ENCODE measurements around the gene AIRE.

Gene AIRE

DNA sequence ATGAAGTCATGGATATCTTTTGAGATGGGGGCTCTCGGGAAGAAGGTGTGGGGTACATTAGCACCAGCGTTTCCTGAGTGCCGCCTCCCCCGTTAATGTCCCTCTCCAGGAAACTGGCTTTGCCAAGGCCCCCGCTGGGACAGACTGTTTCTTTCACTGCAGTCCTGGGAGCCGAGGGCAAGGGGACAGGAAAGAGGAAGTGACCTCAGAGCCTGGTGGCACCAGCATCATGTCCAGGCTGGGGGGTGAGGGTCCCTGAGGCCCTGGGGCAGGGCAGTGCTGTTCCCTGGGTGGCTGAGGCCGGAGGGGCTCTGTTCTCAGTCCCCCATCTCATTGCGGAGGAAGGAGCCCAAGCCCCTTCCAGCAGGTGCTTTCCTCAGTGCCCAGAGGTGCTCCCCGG lies 20.0 kb downstream of the AIRE start:
- no peak for DNase-seq (ENCODE audit: low spot score)

DNA sequence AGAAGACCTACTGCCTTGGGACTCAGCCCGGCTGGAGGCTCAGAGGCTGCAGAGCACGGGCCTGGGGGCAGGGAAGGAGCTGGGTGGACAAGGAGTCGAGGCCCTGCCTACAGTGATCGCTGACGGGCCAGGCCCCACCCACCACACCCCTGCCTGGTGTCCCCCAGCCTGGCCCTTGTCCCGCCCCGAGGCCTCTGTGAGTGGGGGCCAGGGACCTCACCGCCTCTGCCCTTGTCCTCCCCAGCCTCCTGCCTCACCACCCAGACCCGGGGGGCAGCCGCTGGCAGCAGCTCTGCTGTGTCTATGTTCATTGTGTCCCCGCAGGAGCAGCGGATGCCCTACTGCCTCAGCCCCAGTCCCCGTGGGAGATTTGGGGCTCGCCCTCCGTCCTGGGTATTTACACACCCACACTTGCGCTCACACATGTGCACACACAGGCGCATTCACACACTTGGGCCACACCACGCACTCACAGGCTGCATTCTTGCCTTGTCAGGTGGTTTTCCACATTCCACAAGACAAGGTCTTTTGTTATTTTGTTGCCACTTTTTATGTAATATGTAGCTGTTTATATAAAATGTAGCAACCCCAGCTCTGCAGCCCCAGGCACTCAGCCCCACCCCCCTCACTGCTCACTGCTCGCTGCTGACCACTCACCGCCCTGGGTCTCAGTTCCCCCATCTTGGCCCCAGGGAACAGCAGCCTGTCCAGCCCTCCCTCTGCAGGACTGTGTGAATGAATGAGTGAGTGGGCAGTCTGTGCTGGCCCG lies 21.4 kb downstream of the AIRE start:
- DNase-seq (ENCODE audit: low spot score), result no peak

DNA sequence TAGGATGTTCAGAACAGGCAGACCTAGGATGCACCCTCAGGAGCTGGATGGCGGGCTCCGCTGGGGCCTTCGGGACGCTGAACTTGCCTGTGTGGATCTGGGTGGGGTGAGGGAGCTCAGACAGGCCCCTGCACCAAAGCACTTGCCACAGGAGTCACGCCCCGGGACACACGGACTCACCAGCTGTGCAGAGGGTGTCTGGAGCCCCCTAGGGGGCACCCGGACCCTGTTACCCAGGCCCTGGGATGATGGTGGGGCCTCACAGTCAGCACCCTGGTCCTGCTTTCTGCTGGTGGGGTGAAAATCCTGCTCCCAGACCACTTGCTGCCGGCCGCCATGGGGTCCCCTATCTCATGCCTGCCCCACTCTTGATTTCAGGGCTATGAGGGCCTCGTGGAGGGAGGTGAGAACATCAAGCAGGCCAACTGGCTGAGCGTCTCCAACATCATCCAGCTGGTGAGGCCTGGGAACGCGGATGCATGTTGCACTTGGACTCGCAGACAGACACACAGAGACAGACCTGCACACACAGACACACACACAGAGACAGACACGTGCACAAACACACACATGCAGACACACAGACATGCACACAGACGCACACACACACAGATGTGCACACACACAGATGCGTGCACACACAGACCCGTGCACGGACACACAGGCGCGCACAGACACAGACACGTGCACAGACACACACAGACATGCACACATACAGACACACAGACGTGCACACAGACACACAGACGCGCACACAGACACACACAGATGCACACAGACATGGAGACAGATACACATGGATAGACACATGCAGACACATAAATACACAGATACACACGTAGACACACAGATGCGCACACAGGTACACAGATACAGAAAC lies 25.2 kb downstream of the AIRE start:
- DNase-seq (ENCODE audit: low spot score), result no peak

DNA sequence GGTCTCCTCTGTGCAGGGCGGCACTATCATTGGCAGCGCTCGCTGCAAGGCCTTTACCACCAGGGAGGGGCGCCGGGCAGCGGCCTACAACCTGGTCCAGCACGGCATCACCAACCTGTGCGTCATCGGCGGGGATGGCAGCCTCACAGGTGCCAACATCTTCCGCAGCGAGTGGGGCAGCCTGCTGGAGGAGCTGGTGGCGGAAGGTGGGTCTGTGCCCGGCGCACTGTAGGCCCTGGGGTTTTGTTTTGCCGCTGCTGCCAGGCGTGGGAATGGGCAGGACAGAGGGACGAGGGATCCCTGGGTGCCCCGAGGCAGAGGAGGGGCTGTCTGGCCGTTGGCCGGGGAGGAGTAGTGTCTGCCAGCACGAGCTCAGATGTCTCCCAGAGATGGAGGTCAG lies 26.4 kb downstream of the AIRE start:
- no peak for DNase-seq (ENCODE audit: low spot score)

DNA sequence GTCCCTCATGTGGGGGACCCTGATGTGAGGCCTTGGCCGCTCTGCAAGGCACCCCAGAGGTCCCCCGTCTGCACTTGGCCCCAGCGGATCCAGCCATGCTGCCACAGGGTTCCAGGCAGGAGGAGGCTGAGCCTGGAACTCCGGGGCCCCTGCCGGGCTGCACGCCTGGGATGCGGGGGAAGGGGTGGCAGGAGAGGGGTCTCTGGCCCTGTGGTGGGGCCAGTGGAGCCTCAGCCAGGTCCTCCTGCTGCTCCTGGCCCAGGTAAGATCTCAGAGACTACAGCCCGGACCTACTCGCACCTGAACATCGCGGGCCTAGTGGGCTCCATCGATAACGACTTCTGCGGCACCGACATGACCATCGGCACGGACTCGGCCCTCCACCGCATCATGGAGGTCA lies 27.0 kb downstream of the AIRE start:
- DNase-seq (ENCODE audit: low spot score), result no peak

DNA sequence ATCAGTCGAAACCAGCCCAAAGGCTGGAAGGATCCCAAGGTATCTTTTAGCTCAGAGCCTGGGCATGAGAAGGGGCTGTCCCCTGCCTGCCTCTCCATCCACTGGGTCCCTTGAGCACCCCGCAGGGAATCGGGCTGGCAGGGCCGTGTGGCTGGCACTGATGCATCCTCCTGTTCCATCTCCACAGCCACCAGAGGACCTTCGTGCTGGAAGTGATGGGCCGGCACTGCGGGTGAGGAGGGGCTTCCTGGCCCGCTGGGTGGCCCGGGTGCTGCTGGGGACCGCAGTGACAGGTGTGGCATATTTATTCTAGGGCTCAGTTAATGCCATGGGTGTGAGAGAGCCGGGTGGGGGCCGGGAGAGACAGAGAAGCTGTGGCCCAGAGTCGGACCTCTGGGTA lies 27.8 kb downstream of the AIRE start:
- no peak for DNase-seq (ENCODE audit: low spot score)

DNA sequence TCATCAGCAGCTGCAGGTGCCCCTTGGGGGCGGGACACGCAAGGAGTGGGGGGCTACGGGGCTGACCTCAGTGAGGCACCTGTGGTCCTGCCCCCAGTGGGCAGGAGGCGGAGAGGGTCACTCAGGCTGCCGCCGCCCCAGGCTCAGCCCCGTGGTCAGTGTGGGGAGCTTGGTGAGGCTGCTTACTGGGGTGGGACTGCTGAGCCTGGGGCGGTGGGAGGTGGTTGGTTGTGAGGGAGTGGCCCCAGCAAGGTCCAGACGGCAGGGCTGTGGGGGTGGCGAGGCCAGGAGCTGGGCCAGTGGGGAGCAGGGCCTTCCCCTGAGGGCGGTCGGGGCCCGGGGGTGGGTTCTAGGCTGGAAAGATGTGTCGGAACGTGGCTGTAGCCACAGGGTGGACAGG lies 28.5 kb downstream of the AIRE start:
- DNase-seq (ENCODE audit: low spot score), result no peak

DNA sequence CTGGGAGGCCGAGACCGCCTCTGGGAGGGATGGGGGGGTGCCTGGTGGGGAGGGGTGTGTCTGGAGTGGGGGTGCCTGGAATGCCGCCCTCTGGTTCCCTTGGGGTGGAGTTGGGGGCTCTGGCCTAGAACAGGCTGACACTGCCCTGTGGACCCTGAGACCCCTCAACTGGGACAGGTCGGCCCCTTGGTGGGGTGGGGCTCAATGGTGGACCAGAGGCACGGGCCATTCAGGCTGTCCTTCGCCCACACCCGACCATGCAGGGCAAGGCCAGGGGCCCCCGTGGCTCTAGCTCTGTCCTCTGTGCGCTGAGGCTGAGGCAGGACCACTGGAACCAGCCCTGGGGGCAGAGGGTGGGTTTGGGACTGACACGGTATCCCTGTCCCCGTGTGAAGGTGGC lies 28.9 kb downstream of the AIRE start:
- DNase-seq (ENCODE audit: low spot score), result no peak

DNA sequence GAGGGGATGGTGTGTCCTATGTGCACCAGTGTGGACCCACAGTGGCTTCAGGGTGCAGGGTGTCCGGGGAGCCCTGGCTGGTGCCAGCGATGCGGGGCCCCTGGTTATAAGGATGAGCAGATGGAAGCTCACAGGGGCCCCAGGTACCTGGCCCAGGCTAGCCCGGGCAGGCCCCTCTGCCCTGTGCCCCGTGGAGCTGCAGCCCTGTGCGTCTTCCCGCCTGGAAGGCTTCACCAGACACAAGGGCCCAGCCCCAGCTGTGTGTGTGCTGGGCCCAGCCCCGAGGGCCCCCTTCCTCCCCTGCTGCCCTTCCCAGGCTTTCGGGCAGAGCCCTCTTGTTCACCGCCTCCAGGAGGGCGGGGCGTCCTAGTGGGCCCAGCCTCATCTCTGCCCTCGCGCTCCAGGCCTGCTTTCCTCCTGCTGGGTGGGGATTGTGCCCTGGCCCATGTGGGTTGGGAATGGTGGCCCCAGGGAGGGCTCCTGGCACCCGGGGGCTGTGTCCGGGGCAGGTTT lies 30.1 kb downstream of the AIRE start:
- DNase-seq (ENCODE audit: low spot score), result no peak

DNA sequence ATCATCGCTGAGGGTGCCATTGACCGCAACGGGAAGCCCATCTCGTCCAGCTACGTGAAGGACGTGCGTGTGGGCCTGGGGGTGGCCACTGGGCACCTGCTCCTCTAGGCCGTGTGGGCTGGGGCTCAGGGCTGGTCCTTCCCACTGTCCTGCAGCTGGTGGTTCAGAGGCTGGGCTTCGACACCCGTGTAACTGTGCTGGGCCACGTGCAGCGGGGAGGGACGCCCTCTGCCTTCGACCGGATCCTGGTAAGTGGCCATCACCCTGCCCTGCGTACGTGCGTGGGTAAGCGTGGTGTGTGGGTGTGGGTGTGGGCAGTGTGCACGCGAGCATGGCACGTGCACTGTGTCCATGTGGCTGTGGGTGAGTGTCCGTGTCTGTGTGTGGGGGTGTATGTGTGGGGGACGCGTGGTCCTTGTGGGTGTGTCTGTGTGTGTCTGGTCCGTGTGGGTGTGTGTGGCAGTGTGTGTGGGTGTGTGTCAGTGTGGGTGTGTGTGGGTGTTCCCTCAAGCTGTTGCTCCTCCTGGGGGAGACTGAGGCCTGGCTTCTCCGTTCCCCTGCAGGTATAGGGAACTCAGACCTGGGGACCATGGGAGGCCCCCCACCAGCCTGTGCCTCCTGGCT lies 30.7 kb downstream of the AIRE start:
- no peak for DNase-seq (ENCODE audit: low spot score)

DNA sequence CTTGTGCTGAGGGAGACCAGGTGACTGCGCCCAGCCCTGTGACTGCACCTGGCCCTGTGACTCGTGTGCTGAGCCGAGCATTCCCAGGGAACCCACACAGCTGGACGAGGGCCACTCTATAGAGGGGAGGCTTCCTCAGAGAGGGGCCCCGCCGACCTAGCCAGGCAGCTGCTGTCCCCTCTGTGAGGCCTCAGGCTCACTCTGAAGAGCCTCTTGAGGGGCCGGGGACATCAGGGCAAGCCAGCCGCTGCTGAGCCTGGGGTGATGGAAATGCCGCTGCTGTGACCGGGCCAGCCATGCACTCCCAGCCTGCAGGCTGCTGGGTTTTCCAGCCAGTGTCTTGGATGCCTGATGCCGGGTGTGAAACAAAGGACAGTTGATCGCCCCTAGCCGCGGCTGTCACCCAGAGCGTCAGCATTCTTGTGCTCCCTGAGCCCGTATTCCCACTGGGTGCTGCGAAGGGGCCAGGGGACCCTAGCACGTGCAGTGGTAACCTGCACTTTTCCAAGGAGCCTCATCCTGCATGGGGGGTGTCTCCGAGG lies 31.6 kb downstream of the AIRE start:
- DNase-seq (ENCODE audit: low spot score), result no peak

DNA sequence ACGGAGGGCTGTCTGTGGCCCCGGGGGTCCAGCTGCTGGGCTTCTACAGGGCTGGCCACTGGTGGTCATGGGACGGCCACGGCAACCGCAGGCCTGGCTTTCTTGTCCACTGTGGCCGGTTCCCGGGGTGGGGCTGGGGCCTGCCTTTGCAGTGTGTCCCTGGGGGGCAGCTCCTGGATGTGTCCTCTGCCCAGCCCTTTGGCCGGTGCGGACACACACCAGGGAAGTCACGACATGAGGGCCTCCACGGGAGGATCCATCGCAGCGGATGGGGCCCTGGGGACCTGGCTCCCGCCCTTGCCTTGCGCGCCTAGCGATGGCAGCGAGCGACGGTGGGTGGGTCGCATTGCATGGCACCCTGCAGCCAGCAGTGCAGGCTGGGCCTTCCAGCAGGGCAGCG lies 32.2 kb downstream of the AIRE start:
- no peak for DNase-seq (ENCODE audit: low spot score)

DNA sequence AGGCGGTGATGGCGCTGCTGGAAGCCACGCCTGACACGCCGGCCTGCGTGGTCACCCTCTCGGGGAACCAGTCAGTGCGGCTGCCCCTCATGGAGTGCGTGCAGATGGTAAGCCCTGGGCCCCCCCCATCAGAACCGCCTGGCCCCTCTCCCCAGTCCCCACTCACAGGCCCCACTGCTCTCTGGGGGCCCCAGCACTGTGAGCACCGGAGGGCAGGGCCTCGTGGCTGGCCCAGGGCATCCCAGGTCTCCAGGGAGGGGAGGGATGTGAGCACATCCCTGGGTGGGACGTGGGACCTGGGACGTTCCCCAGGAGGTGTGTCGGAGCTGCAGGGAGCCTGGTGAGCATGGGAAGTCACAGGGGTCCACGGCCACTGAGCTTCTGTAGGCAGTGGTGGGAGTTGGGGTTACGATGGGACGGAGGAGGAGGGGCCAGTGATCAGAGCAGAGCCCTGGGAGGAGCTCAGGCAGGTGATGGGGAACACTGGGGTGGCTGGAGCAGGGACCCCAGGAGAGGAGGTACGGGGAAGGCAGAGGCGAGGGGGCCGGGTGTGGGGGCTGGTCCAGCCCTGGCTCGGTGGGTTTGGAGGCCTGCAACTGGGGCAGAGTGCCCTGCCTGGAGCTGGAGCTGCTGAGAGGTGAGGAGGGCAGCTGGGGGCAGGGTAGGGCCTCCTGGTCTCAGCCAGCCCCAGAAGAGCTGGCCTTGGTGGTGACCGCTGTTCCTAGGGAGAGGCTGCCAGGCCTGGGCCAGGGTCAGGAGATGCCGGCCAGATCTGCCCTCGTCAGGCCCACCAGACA lies 33.0 kb downstream of the AIRE start:
- DNase-seq (ENCODE audit: low spot score), result no peak

DNA sequence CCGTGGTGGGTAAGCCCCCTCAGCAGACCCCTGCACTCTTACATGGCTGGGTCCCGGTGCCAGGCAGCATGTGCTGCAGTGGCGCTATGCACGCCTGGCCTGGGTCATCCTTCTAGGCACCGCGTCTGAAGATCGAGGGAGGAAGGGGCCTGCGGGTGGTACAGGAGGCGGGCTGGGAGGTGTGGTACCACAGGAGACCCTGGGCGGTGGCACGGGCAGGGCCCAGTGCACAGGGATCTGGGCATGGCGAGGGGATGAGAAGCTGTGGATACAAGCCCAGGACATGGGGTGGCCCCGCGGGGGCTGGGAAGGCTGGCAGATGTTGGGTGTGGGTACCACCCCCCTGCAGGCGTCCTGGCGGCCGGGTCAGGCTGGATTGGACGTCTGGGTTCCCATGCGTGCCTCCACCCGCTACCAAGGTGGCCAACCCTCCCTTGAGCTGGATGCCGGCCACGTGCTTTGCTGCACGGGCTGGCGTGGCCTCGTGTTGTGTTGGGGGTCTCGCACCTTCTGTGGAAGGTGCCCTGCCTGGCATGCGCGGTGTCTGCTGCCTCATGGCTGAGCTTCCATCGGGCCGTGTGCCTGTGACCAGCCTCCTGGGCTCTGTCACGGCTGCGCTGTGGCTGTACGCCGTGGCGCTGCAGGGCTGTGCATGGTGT lies 33.9 kb downstream of the AIRE start:
- no peak for DNase-seq (ENCODE audit: low spot score)

DNA sequence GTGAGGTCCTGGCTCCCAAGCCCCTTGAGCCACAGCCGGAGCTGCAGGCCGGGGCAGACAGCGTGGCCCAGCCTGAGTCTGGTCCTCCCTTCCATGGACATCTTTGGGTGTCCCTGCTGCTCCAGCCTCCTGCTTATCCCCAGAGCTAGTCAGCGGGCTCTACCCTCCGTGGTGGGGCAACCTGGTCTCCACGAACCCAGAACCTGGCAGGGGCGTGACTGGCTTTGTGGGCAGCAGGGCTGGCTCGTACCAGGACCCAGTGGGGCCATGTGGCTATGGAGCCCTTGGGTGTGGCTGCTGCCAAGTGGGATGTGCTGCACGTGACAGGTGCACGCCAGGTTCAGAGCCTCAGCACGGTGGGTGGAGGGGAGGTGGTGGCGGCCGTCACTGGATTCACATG lies 35.2 kb downstream of the AIRE start:
- no peak for DNase-seq (ENCODE audit: low spot score)

DNA sequence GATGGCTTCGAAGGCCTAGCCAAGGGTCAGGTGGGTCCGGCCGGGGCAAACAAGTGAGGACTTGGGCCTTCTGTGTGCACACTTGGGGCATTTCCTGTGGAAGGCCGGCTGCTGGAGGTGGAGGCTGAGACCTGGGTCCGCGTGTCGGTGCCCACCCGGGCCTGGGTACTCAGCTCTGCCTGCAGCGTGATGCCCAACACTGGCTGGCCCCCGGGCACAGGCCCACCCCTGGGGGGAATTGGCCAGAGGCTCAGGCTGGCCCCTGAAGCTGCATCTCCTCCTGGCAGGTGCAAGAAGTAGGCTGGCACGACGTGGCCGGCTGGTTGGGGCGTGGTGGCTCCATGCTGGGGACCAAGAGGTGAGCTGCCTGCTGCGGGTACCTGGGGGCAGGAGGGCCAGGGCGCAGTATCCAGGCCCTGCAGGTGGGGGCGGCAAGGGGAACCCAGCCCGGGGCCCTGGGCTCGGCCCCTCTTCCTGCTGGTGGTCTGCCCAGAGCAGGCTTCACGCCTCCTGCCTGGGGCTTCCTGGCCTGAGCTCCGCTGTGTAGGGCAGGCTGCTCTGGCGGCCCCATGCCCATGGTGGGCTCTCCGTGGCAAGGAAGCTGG lies 36.3 kb downstream of the AIRE start:
- DNase-seq (ENCODE audit: low spot score), result no peak

DNA sequence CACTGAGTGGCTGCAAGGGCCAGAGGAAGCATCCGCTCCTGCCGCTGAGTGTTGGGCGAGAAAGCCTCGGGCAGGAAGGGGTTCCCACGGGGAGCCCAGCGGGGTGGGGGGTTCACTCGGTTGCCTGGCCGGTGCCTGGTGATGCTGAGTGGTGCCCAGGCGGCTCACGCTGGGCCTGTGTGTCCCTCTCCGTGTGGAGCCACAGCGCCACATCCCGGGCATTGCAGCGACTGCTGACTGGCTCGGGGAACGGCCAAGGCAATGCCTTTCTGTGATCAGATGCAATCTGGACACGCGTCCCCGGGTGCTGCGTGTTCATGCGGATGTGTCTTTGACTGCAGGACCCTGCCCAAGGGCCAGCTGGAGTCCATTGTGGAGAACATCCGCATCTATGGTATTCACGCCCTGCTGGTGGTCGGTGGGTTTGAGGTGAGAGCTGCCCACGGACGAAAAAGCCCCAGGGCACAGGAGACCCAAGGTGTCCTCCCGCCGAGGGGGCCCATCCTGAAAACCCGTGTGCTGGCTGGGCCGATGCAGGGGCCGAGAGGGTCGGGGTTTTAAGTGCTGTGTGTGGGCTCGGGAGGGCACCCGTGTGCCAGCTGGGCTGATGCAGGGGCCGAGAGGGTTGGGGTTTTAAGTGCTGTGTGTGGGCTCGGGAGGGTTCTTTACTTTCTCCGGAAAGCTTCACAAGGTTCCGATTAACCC lies 37.1 kb downstream of the AIRE start:
- no peak for DNase-seq (ENCODE audit: low spot score)

DNA sequence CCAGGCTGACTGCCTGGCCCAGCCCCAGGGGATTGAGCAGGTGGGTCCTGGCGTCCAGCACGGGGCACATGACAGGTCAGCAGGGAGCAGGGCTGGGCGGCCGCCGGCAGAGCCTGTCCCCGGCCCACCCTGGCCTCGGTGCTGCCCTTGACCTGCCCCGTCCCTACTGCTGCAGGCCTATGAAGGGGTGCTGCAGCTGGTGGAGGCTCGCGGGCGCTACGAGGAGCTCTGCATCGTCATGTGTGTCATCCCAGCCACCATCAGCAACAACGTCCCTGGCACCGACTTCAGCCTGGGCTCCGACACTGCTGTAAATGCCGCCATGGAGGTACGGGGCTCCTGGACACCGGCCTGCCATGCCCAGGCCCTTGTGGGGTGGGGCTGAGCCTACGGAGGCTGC lies 37.9 kb downstream of the AIRE start:
- DNase-seq (ENCODE audit: low spot score), result no peak

DNA sequence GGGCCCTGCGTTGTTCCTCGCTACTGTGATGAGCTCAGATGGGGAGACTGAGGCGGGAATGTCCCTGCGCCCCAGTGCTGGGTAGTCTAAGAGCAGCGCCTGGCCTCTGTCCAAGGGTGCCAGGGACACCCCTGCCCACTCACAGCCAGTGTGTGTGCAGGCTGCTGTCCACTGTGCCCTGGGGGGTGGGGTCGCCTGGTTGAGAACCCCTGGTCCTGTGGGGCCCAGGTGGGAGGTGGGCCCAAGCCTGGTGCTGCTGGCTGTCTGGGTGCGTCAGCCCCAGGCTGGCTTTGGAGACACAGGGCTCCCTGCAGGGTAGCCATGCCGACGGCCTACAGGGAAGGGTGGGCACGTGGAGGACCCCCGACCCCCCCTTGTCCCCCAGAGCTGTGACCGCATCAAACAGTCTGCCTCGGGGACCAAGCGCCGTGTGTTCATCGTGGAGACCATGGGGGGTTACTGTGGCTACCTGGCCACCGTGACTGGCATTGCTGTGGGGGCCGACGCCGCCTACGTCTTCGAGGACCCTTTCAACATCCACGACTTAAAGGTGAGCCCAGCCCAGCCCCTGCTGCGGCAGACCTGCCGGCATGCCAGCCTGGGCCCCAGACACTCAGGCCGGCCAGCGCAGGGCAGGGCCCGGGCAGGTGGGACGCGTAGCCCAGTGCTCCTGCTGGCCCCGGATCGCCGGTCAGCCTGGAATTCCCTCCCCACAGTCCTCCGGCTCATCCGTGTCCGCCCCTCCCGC lies 38.6 kb downstream of the AIRE start:
- DNase-seq (ENCODE audit: low spot score), result no peak

DNA sequence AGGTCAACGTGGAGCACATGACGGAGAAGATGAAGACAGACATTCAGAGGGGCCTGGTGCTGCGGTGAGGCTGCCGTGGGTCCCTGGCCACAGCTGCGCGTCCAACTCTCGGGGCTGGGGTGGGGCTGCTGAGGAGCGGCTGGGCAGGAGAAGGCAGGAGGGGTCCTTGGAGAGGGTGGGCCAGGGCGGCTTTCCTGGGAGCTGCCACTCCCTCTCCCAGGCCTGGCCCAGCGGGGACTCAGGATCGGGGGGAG lies 39.1 kb downstream of the AIRE start:
- DNase-seq (ENCODE audit: low spot score), result no peak
